ENCODE results near the gene P2RX4.

GRCh38 chr12:121162985-121163384 is 46.9 kb upstream of the P2RX4 start:
- TF ChIP-seq CTCF (IDR thresholded peaks at IDR 0.05 in 2 of 3, conservative IDR thresholded peaks at IDR 0.05 in 1 of 3; ENCODE audit: borderline replicate concordance in 1 of 3, insufficient read depth in 1 of 3, low read depth in 2 of 3, low read length in 2 of 3) (no peak), POLR2AphosphoS5 (IDR thresholded peaks at IDR 0.05; ENCODE audit: low read depth, low read length) (no peak), SP1 (IDR thresholded peaks at IDR 0.05; ENCODE audit: low read depth) (no peak), JUND (IDR thresholded peaks at IDR 0.05) (no peak), MAX (IDR thresholded peaks at IDR 0.05) (no peak), EZH2 (IDR thresholded peaks at IDR 0.05) (no peak), ZFX (IDR thresholded peaks at IDR 0.05) (no peak), SRF (IDR thresholded peaks at IDR 0.05; ENCODE audit: low read depth) (no peak), FOSL1 (IDR thresholded peaks at IDR 0.05; ENCODE audit: low read depth) (no peak), POLR2A (IDR thresholded peaks at IDR 0.05; ENCODE audit: borderline replicate concordance, extremely low read depth, insufficient read depth, insufficient read length) (no peak), ZNF274 (IDR thresholded peaks at IDR 0.05; ENCODE audit: low read depth, low read length) (no peak), REST (IDR thresholded peaks at IDR 0.05; ENCODE audit: low read depth) (no peak), RAD21 (IDR thresholded peaks at IDR 0.05; ENCODE audit: low read depth) (no peak), ZBTB33 (IDR thresholded peaks at IDR 0.05; ENCODE audit: extremely low read depth, insufficient replicate concordance, low read length) (no peak)

Data from HCT116 (cell line).